Prostate gland (tissue), 2 donors: Measurements from ENCODE around the gene ABL1.

Experiments
- CTCF ChIP-seq, 4 experiments: fragments of 200-600 bp in 2 of 4; fragments of 450-650 bp in 2 of 4; sonication (generic) in 2 of 4; IDR thresholded peaks; 1 replicate in 3 of 4; 2 replicates in 1 of 4; pipeline ENCODE4 v1.5.1; 2016 to 2019; ENCODE audit warnings: antibody characterized with exemption in 4 of 4, mild to moderate bottlenecking in 2 of 4, moderate library complexity in 2 of 4
- POLR2A ChIP-seq: fragments of 450-650 bp; IDR thresholded peaks from one replicate; pipeline ENCODE4 v1.6.1; 2016; ENCODE audit warnings: antibody characterized with exemption, mild to moderate bottlenecking

GRCh38 chr9:130869250-130869649 is 34.2 kb downstream of the ABL1 start:
- TF ChIP-seq CTCF (IDR thresholded peaks at IDR 0.05) (no peak), POLR2A (no peak)
